Heart left ventricle (tissue), 13 donors: ENCODE results near the gene UBR3.

Source experiments
- POLR2A ChIP-seq, 2 donors: fragments of 450-650 bp; IDR thresholded peaks; one replicate each; pipeline ENCODE4 v1.6.1; 2017; ENCODE audit warnings: antibody characterized with exemption in 2 of 2, mild to moderate bottlenecking in 2 of 2, moderate library complexity in 2 of 2
- TF ChIP-seq, protein P1 (sequence below), 12 donors: fragments of 200-600 bp; sonication (generic) in 4 of 12; IDR thresholded peaks; one replicate each; pipeline versions ENCODE4 v1.5.0 to v1.8.0; 2018 to 2022; ENCODE audit warnings: antibody characterized with exemption in 12 of 12, mild to moderate bottlenecking in 5 of 12
- donor health status: ischemic (EF 13 %, LVEDD 7.1; RV severe dilation, severe dysfunction).
- donor health status: DM: no; HTN: yes; CAD: no.
- donor health status: DM: no; HTN: no; CAD: no.
- donor health status: ischemic (EF 25% LVEDD 6.9; RV normal size, moderate dysfunction).
- donor health status: ischemic (EF 25% LVEDD 5.7; RV mildly dilated, moderate dysfunction).
- donor health status: ischemic (EF 35%, LVEDD 5.7; RV mildly dilated, moderate dysfunction).
- donor health status: nonischemic (EF 11% LVEDD 7.7; RV severe dilation, severe dysfunction).
- donor health status: DM: yes; HTN: yes; CAD: no.
- donor health status: PGD.
- donor health status: ischemic (EF 29% LVEDD 5.4; RV normal size, mild dysfunction).
- donor health status: nonischemic (EF 23%, LVEDD 6.1; RV moderate dilation, normal function).

DNA sequence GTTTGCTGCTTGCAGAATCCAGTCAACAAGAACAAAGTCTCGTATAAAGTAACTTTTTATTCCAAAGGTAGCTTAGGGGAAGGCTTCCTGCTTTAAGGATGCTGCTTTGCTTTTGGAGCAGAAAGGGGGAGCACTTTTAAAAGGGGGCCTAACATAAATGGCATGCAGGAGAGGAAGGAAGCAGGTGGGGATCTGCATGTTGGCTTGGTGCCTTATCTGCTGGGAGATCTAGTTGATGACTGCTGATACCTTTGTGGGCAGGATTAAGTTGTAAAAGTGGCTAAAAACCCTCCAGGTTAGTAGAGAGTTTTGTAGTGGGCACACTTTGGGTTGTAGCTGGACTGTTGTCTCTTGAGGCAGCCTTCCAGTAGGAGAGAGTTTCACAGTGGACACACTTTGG lies 22.5 kb downstream of the UBR3 start:
- TF ChIP-seq, protein P1, sequence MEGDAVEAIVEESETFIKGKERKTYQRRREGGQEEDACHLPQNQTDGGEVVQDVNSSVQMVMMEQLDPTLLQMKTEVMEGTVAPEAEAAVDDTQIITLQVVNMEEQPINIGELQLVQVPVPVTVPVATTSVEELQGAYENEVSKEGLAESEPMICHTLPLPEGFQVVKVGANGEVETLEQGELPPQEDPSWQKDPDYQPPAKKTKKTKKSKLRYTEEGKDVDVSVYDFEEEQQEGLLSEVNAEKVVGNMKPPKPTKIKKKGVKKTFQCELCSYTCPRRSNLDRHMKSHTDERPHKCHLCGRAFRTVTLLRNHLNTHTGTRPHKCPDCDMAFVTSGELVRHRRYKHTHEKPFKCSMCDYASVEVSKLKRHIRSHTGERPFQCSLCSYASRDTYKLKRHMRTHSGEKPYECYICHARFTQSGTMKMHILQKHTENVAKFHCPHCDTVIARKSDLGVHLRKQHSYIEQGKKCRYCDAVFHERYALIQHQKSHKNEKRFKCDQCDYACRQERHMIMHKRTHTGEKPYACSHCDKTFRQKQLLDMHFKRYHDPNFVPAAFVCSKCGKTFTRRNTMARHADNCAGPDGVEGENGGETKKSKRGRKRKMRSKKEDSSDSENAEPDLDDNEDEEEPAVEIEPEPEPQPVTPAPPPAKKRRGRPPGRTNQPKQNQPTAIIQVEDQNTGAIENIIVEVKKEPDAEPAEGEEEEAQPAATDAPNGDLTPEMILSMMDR (IDR thresholded peaks at IDR 0.05): no peak
- no peak for TF ChIP-seq POLR2A (IDR thresholded peaks at IDR 0.05)
